OCI-LY1 (cell line): ENCODE data around the gene POLR1E.

Source experiments
- H2AFZ ChIP-seq: fragments of 200-600 bp; sonication (generic), shearing (Covaris generic); 2 replicates; pipeline ENCODE4 v1.6.0; 2014; ENCODE audit warnings: antibody characterized with exemption, mild to moderate bottlenecking, low read length
- H3F3A ChIP-seq: fragments of 200-600 bp; sonication (generic), shearing (Covaris generic); 2 replicates; pipeline ENCODE4 v1.6.0; 2014; ENCODE audit warnings: mild to moderate bottlenecking, antibody characterized with exemption, low read length, moderate library complexity; ENCODE audit not compliant: insufficient read depth
- H3K27ac ChIP-seq: fragments of 200-600 bp; sonication (generic); 2 replicates; pipeline ENCODE4 v1.5.1; 2014; ENCODE audit warnings: low read length, mixed run types, mild to moderate bottlenecking, low read depth; ENCODE audit not compliant: poor library complexity, severe bottlenecking
- H3K27me3 ChIP-seq: fragments of 200-600 bp; sonication (generic); 2 replicates; pipeline ENCODE4 v1.6.0; 2014; ENCODE audit warnings: antibody characterized with exemption, mild to moderate bottlenecking, low read length, moderate library complexity; ENCODE audit not compliant: insufficient read depth
- H3K36me3 ChIP-seq: fragments of 200-600 bp; sonication (generic); 2 replicates; pipeline ENCODE4 v1.6.1; 2014; ENCODE audit warnings: mild to moderate bottlenecking, antibody characterized with exemption, low read length, moderate library complexity, mixed read lengths; ENCODE audit not compliant: insufficient read depth
- H3K4me1 ChIP-seq: fragments of 200-600 bp; sonication (generic); 2 replicates; pipeline ENCODE4 v1.5.1; 2014; ENCODE audit warnings: mild to moderate bottlenecking, low read length, moderate library complexity; ENCODE audit not compliant: insufficient read depth, severe bottlenecking
- H3K4me2 ChIP-seq: fragments of 200-600 bp; sonication (generic), shearing (Covaris generic); 2 replicates; pipeline ENCODE4 v1.6.1; 2014; ENCODE audit warnings: low read length
- H3K4me3 ChIP-seq: fragments of 200-600 bp; sonication (generic); 2 replicates; pipeline ENCODE4 v1.5.1; 2014; ENCODE audit warnings: low read length, low read depth, mild to moderate bottlenecking, mixed read lengths; ENCODE audit not compliant: poor library complexity, severe bottlenecking
- H3K79me2 ChIP-seq: fragments of 200-600 bp; shearing (Covaris generic); 2 replicates; pipeline ENCODE4 v1.6.1; 2016; ENCODE audit warnings: mixed run types, low read length, mixed read lengths; ENCODE audit not compliant: insufficient read depth
- H3K9ac ChIP-seq: fragments of 200-600 bp; sonication (generic), shearing (Covaris generic); 2 replicates; pipeline ENCODE4 v1.6.1; 2014; ENCODE audit warnings: mild to moderate bottlenecking, low read length, mixed read lengths
- H3K9me2 ChIP-seq: fragments of 200-600 bp; sonication (generic), shearing (Covaris generic); 2 replicates; pipeline ENCODE4 v1.6.1; 2014; ENCODE audit warnings: low read depth, mild to moderate bottlenecking, low read length, mixed read lengths
- H3K9me3 ChIP-seq: fragments of 200-600 bp; shearing (Covaris generic); 2 replicates; pipeline ENCODE4 v1.6.1; 2014; ENCODE audit warnings: low read length, mixed read lengths
- H4K20me1 ChIP-seq: fragments of 200-600 bp; sonication (generic), shearing (Covaris generic); 2 replicates; pipeline ENCODE4 v1.6.0; 2016; ENCODE audit warnings: mild to moderate bottlenecking, low read length; ENCODE audit not compliant: insufficient read depth
- EZH2 ChIP-seq: fragments of 200-600 bp; sonication (generic), shearing (Covaris generic); IDR thresholded peaks from 2 replicates; pipeline ENCODE4 v1.8.0; 2017; ENCODE audit warnings: borderline replicate concordance, mixed run types, mild to moderate bottlenecking, antibody characterized with exemption, low read length, moderate library complexity, mixed read lengths
- TF ChIP-seq, protein P1 (sequence below): fragments of 200-600 bp; sonication (generic), shearing (Covaris generic); IDR thresholded peaks from 2 replicates; pipeline ENCODE4 v1.5.1; 2017; ENCODE audit warnings: mild to moderate bottlenecking, antibody characterized with exemption, low read length, moderate library complexity, mixed read lengths

Gene POLR1E

DNA sequence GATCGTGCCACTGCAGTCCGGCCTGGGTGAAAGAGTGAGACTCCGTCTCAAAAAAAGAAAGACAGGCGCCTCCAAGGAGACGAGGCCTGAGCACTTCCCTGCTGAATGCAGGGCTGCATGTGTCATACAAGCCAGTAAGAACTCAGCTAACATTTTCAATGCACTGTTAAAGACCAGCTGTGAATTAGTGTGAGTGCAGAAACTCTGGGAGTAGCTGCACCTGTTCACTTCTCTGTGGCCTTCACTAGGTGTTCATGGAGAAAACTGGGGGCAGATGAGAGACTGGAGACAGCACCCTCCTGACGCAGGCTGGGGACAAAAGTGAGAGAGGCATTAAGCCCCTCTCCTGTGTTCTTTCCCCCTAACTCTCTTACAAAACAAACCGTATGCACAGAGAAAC is 48.7 kb downstream of the POLR1E start:
- no peaks in the 10 kb centered on the region for H3K9me2 ChIP-seq
- H3K4me1 ChIP-seq: peaks cover 34% of the 10 kb centered on the region
- no peak overlapping the region for H3K4me3 ChIP-seq
- no peaks in the 10 kb centered on the region for H4K20me1 ChIP-seq
- TF ChIP-seq EZH2: no peak
- TF ChIP-seq, protein P1, sequence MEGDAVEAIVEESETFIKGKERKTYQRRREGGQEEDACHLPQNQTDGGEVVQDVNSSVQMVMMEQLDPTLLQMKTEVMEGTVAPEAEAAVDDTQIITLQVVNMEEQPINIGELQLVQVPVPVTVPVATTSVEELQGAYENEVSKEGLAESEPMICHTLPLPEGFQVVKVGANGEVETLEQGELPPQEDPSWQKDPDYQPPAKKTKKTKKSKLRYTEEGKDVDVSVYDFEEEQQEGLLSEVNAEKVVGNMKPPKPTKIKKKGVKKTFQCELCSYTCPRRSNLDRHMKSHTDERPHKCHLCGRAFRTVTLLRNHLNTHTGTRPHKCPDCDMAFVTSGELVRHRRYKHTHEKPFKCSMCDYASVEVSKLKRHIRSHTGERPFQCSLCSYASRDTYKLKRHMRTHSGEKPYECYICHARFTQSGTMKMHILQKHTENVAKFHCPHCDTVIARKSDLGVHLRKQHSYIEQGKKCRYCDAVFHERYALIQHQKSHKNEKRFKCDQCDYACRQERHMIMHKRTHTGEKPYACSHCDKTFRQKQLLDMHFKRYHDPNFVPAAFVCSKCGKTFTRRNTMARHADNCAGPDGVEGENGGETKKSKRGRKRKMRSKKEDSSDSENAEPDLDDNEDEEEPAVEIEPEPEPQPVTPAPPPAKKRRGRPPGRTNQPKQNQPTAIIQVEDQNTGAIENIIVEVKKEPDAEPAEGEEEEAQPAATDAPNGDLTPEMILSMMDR: no peak
- no peaks in the 10 kb centered on the region for H3F3A ChIP-seq
- H3K79me2 ChIP-seq: no peaks in the 10 kb centered on the region
- H3K27ac ChIP-seq: peak overlapping the region; percentile 66
- H3K36me3 ChIP-seq: peaks cover 42% of the 10 kb centered on the region
- H2AFZ ChIP-seq: no peak overlapping the region
- H3K4me2 ChIP-seq: no peak overlapping the region
- no peaks in the 10 kb centered on the region for H3K27me3 ChIP-seq
- H3K9me3 ChIP-seq: no peaks in the 10 kb centered on the region
- no peak overlapping the region for H3K9ac ChIP-seq

DNA sequence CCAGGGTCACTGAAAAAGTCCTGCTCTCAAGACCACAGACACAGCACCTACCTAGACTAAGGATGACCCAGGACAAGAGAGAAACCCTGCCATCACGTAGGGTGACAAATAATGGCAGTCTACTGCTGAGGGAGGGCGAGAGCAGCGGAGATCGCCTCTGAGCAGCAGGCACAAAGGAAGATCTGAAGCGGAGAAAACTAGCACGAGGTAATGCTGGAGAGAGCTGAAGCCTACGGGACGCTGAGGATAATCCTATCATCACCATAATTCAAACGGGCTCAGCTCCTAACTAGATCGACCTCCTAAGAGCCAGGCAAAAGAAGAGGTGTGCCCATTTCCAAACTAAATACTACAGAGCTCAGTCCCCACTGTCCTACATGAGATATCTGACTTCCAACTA is 49.2 kb downstream of the POLR1E start:
- H3F3A ChIP-seq: no peaks in the 10 kb centered on the region
- H3K27ac ChIP-seq: peak overlapping the region; percentile 66
- no peak for TF ChIP-seq EZH2
- TF ChIP-seq, protein P1: no peak
- H3K9me2 ChIP-seq: no peaks in the 10 kb centered on the region
- H3K79me2 ChIP-seq: no peaks in the 10 kb centered on the region
- no peaks in the 10 kb centered on the region for H3K27me3 ChIP-seq
- no peaks in the 10 kb centered on the region for H3K9me3 ChIP-seq
- peaks cover 29% of the 10 kb centered on the region for H3K4me1 ChIP-seq
- no peaks in the 10 kb centered on the region for H4K20me1 ChIP-seq
- H3K4me3 ChIP-seq: no peak overlapping the region
- peaks cover 47% of the 10 kb centered on the region for H3K36me3 ChIP-seq
- no peak overlapping the region for H2AFZ ChIP-seq
- H3K4me2 ChIP-seq: no peak overlapping the region
- H3K9ac ChIP-seq: no peak overlapping the region

GRCh38 chr9:37538099-37538498 is 52.4 kb downstream of the POLR1E start:
- Histone ChIP-seq H3F3A (no peaks in the 10 kb centered on the region), H3K9me2 (no peaks in the 10 kb centered on the region), H3K4me1 (no peaks in the 10 kb centered on the region), H3K27me3 (no peaks in the 10 kb centered on the region), H3K4me3 (no peak overlapping the region), H3K9ac (no peak overlapping the region), H3K27ac (no peak overlapping the region), H3K36me3 (peaks cover 57% of the 10 kb centered on the region), H3K4me2 (no peak overlapping the region), H3K9me3 (no peaks in the 10 kb centered on the region), H2AFZ (no peak overlapping the region), H3K79me2 (no peaks in the 10 kb centered on the region), H4K20me1 (no peaks in the 10 kb centered on the region)
- no peak for TF ChIP-seq EZH2
- TF ChIP-seq, protein P1: no peak
